Heart left ventricle (tissue), 16 donors: ENCODE data around the gene MARCHF10. TPM values are rescaled to one million over a fixed set of nuclear protein-coding genes. Genes with fewer than 3 reads are reported as not detected.
A peak's percentile ranks its signal among the peaks of the same experiment; 100 is the strongest.

ENCODE experiments used
- ATAC-seq, 4 donors: fragments of 200-7000 bp; cut with Tn5 transposase; one replicate each; pipeline ENCODE4 v1.9.1; 2020 to 2022; ENCODE audit warnings: moderate library complexity in 4 of 4, mild to moderate bottlenecking in 3 of 4, moderate number of reproducible peaks in 1 of 4
- DNase-seq, 5 donors: peaks; one replicate each; pipeline ENCODE4 v3.0.0-alpha.2; 2020
- H3K27ac ChIP-seq, 12 donors: fragments of 200-600 bp; sonication (generic) in 4 of 12; one replicate each; pipeline versions ENCODE4 v1.5.0 to v1.8.0; 2016 to 2022; ENCODE audit warnings: mild to moderate bottlenecking in 2 of 12
- H3K27me3 ChIP-seq, 9 donors: fragments of 200-600 bp; sonication (generic) in 2 of 9; one replicate each; pipeline versions ENCODE4 v1.5.1 to v1.8.0; 2016 to 2022; ENCODE audit warnings: mild to moderate bottlenecking in 3 of 9
- H3K36me3 ChIP-seq, 9 donors: fragments of 200-600 bp; sonication (generic) in 2 of 9; one replicate each; pipeline versions ENCODE4 v1.5.0 to v1.8.0; 2018 to 2022; ENCODE audit warnings: mild to moderate bottlenecking in 2 of 9
- H3K4me1 ChIP-seq, 12 donors: fragments of 200-600 bp; sonication (generic) in 4 of 12; one replicate each; pipeline versions ENCODE4 v1.5.0 to v1.8.0; 2016 to 2022; ENCODE audit warnings: mild to moderate bottlenecking in 3 of 12
- H3K4me3 ChIP-seq, 12 donors: fragments of 200-600 bp; sonication (generic) in 4 of 12; one replicate each; pipeline versions ENCODE4 v1.5.0 to v1.8.0; 2017 to 2022; ENCODE audit warnings: mild to moderate bottlenecking in 9 of 12, moderate library complexity in 4 of 12
- H3K9me3 ChIP-seq, 12 donors: fragments of 200-600 bp; sonication (generic) in 4 of 12; one replicate each; pipeline versions ENCODE4 v1.5.0 to v1.8.0; 2016 to 2022; ENCODE audit warnings: mild to moderate bottlenecking in 1 of 12
- CTCF ChIP-seq, 12 donors: fragments of 200-600 bp; sonication (generic) in 4 of 12; IDR thresholded peaks; one replicate each; pipeline versions ENCODE4 v1.5.0 to v1.8.0; 2018 to 2022; ENCODE audit warnings: antibody characterized with exemption in 12 of 12, mild to moderate bottlenecking in 5 of 12
- POLR2A ChIP-seq, 2 donors: fragments of 450-650 bp; IDR thresholded peaks; one replicate each; pipeline ENCODE4 v1.6.1; 2017; ENCODE audit warnings: antibody characterized with exemption in 2 of 2, mild to moderate bottlenecking in 2 of 2, moderate library complexity in 2 of 2
- WGBS, 4 donors: extraction: QIAGEN DNeasy Blood & Tissue Kit in 2 of 4; methylation state at CpG; one replicate each; pipeline versions ENCODE4 v1.1.5 to v1.1.7; 2013 to 2018; 5-methylcytosine and 5-hydroxymethylcytosine counted together
- intact Hi-C, 10 donors: fragments of 100-400 bp; cut with DNase I; formaldehyde crosslinking; loops; one replicate each; pipeline versions ENCODE4 v1.11.1 to v1.14.2; 2022
- polyA plus RNA-seq, 2 donors: library from polyadenylated mRNA; stranded (reverse); fragments of 200-250 nt; gene quantifications; one replicate each; pipeline ENCODE4 v1.2.3, GENCODE V29; 2013
- total RNA-seq, 9 donors: library from RNA; depleted of rRNA in 2 of 9; stranded (reverse); fragments of >200 nt in 2 of 9; fragmentation: NEBNext Ultra II Directional in 3 of 9; extraction: Animal tissue kit (Norgen Biotek cat#: 25700) in 3 of 9; gene quantifications; one replicate each; pipeline versions ENCODE4 v1.1.0 to v1.2.4, GENCODE V29; 2016 to 2023
- donor health status: ischemic (EF 13 %, LVEDD 7.1; RV severe dilation, severe dysfunction).
- donor health status: healthy with polysubstance abuse.
- donor health status: DM: no; HTN: yes; CAD: no.
- donor health status: DM: no; HTN: no; CAD: no.
- donor health status: ischemic (EF 25% LVEDD 6.9; RV normal size, moderate dysfunction).
- donor health status: ischemic (EF 25% LVEDD 5.7; RV mildly dilated, moderate dysfunction).
- donor health status: healthy.
- donor health status: DM: yes; HTN: yes; CAD: no.
- donor health status: ischemic (EF 35%, LVEDD 5.7; RV mildly dilated, moderate dysfunction).
- donor health status: nonischemic (EF 11% LVEDD 7.7; RV severe dilation, severe dysfunction).
- donor health status: DM: yes; HTN: yes; CAD: no.
- donor health status: PGD.
- donor health status: ischemic (EF 29% LVEDD 5.4; RV normal size, mild dysfunction).
- donor health status: nonischemic (EF 23%, LVEDD 6.1; RV moderate dilation, normal function).

The MARCHF10 gene
- total and polyA plus RNA-seq, 11 donors, result not detected

- Histone ChIP-seq H3K9me3 (no peaks in the 10 kb centered on the region), H3K4me1 (peaks cover 0 to 8% (median 0%) of the 10 kb centered on the region in 12 donors), H3K4me3 (no peak overlapping the region), H3K36me3 (peaks cover 0 to 58% (median 0%) of the 10 kb centered on the region in 9 donors), H3K27ac (no peak overlapping the region), H3K27me3 (no peaks in the 10 kb centered on the region)
- intact Hi-C loops, result loop anchor here in 6 of 10 donors (5.0 to 10.0 kb wide), 5 partner anchors 57 to 737 kb away; partner anchors contain the start of genes METTL2A (in 1 of the 6) and TANC2 (in 1 of the 6)
- no peak for DNase-seq
- peak in 1 of 4 donors; percentile 29 for ATAC-seq
- no peak for TF ChIP-seq POLR2A (IDR thresholded peaks at IDR 0.05)
- 72 to 86% (median 74%) methylated on average over 14 to 24 of the region's 24 CpGs for WGBS, 4 donors
These were observed 137.8 kb downstream of the MARCHF10 start for GRCh38 chr17:62670202-62670821.

- TF ChIP-seq POLR2A (IDR thresholded peaks at IDR 0.05) (no peak), CTCF (IDR thresholded peaks at IDR 0.05) (no peak)
- no peaks in the 10 kb centered on the region for H3K9me3 ChIP-seq
- H3K36me3 ChIP-seq, result peaks cover 0 to 47% (median 0%) of the 10 kb centered on the region in 9 donors
- no peak overlapping the region for H3K4me3 ChIP-seq
- intact Hi-C loops, result no loop called here
- WGBS, 4 donors, result 77 to 93% (median 88%) methylated on average over 10 of the region's 10 CpGs
- no peak for ATAC-seq
- no peak for DNase-seq
- H3K27ac ChIP-seq, result no peak overlapping the region
- no peaks in the 10 kb centered on the region for H3K27me3 ChIP-seq
- H3K4me1 ChIP-seq, result peaks cover 0 to 8% (median 0%) of the 10 kb centered on the region in 12 donors
These were observed 139.9 kb downstream of the MARCHF10 start for GRCh38 chr17:62668091-62668804.

- intact Hi-C loops, result no loop called here
- no peak overlapping the region for H3K27ac ChIP-seq
- ATAC-seq, result no peak
- peaks cover 0 to 38% (median 0%) of the 10 kb centered on the region in 9 donors for H3K36me3 ChIP-seq
- WGBS, 4 donors, result 93 to 94% (median 94%) methylated on average over 28 to 40 of the region's 40 CpGs
- H3K9me3 ChIP-seq, result no peaks in the 10 kb centered on the region
- H3K4me1 ChIP-seq, result peaks cover 0 to 6% (median 0%) of the 10 kb centered on the region in 12 donors
- H3K27me3 ChIP-seq, result no peaks in the 10 kb centered on the region
- H3K4me3 ChIP-seq, result no peak overlapping the region
- no peak for DNase-seq
- no peak for TF ChIP-seq POLR2A (IDR thresholded peaks at IDR 0.05)
- TF ChIP-seq CTCF (IDR thresholded peaks at IDR 0.05), result no peak
These were observed 141.1 kb downstream of the MARCHF10 start for GRCh38 chr17:62666801-62667591.

- H3K4me1 ChIP-seq, result no peaks in the 10 kb centered on the region
- DNase-seq (peak in 1 of 5 donors; percentile 63), ATAC-seq (peak in 1 of 4 donors; percentile 16)
- peaks cover 0 to 32% (median 0%) of the 10 kb centered on the region in 9 donors for H3K36me3 ChIP-seq
- peaks cover 0 to 1% (median 0%) of the 10 kb centered on the region in 12 donors for H3K9me3 ChIP-seq
- H3K27ac ChIP-seq, result no peak overlapping the region
- intact Hi-C loops, result no loop called here
- no peak for TF ChIP-seq POLR2A (IDR thresholded peaks at IDR 0.05)
- TF ChIP-seq CTCF (IDR thresholded peaks at IDR 0.05), result no peak
- no peaks in the 10 kb centered on the region for H3K27me3 ChIP-seq
- H3K4me3 ChIP-seq, result no peak overlapping the region
- 77 to 92% (median 83%) methylated on average over 21 to 30 of the region's 30 CpGs for WGBS, 4 donors
These were observed 141.9 kb downstream of the MARCHF10 start for GRCh38 chr17:62666061-62666800.
